Trophoblast cell (in vitro differentiated cells and primary cell): ENCODE data around the gene PEPD.

Experiments
- DNase-seq, 2 donors: peaks; one replicate each; pipeline ENCODE4 v3.0.0-alpha.2; 2016
- H2AFZ ChIP-seq: 2 replicates; pipeline ENCODE4 v1.6.1; 2013; ENCODE audit warnings: low read length, moderate library complexity, mild to moderate bottlenecking; ENCODE audit not compliant: insufficient read depth, poor library complexity
- H2AK5ac ChIP-seq: 2 replicates; pipeline ENCODE4 v1.6.1; 2013; ENCODE audit warnings: mild to moderate bottlenecking, low read length
- H2BK120ac ChIP-seq: 2 replicates; pipeline ENCODE4 v1.6.1; 2013; ENCODE audit warnings: low read length, mild to moderate bottlenecking, moderate library complexity; ENCODE audit not compliant: insufficient read depth, poor library complexity
- H2BK12ac ChIP-seq: 2 replicates; pipeline ENCODE4 v1.6.1; 2013; ENCODE audit warnings: mild to moderate bottlenecking, low read length, moderate library complexity
- H2BK5ac ChIP-seq: 2 replicates; pipeline ENCODE4 v1.6.1; 2013; ENCODE audit warnings: low read length, low read depth, moderate library complexity, mild to moderate bottlenecking; ENCODE audit not compliant: poor library complexity
- H3K14ac ChIP-seq: 2 replicates; pipeline ENCODE4 v1.6.1; 2013; ENCODE audit warnings: mild to moderate bottlenecking, low read length
- H3K18ac ChIP-seq: 2 replicates; pipeline ENCODE4 v1.6.1; 2013; ENCODE audit warnings: mild to moderate bottlenecking, low read length
- H3K23ac ChIP-seq: 2 replicates; pipeline ENCODE4 v1.6.1; 2013; ENCODE audit warnings: low read length
- H3K27ac ChIP-seq: 2 replicates; pipeline ENCODE4 v1.5.1; 2013; ENCODE audit warnings: low read depth, mild to moderate bottlenecking, inconsistent platforms, low read length, moderate library complexity
- H3K27me3 ChIP-seq: 2 replicates; pipeline ENCODE4 v1.6.1; 2013; ENCODE audit warnings: inconsistent platforms, mild to moderate bottlenecking, low read length, moderate library complexity; ENCODE audit not compliant: insufficient read depth
- H3K36me3 ChIP-seq, 2 experiments: 1 replicate in 1 of 2; 2 replicates in 1 of 2; pipeline ENCODE4 v1.6.1; 2013; ENCODE audit warnings: low read length in 2 of 2, mild to moderate bottlenecking in 2 of 2, moderate library complexity in 1 of 2; ENCODE audit not compliant: insufficient read depth in 2 of 2, control insufficient read depth in 1 of 2
- H3K4ac ChIP-seq: 2 replicates; pipeline ENCODE4 v1.6.1; 2013; ENCODE audit warnings: low read depth, mild to moderate bottlenecking, low read length, moderate library complexity
- H3K4me1 ChIP-seq, 2 experiments: 1 replicate in 1 of 2; 2 replicates in 1 of 2; pipeline ENCODE4 v1.6.1; 2013; ENCODE audit warnings: low read length in 2 of 2, mild to moderate bottlenecking in 2 of 2, moderate library complexity in 1 of 2; ENCODE audit not compliant: insufficient read depth in 2 of 2, control insufficient read depth in 1 of 2
- H3K4me2 ChIP-seq: 2 replicates; pipeline ENCODE4 v1.6.1; 2013; ENCODE audit warnings: inconsistent platforms, mild to moderate bottlenecking, low read length, moderate library complexity
- H3K4me3 ChIP-seq: 2 replicates; pipeline ENCODE4 v1.5.1; 2013; ENCODE audit warnings: mild to moderate bottlenecking, low read depth, low read length, inconsistent platforms
- H3K79me1 ChIP-seq: one replicate; pipeline ENCODE4 v1.6.1; 2013; ENCODE audit warnings: low read length
- H3K79me2 ChIP-seq: 2 replicates; pipeline ENCODE4 v1.6.1; 2013; ENCODE audit warnings: low read length, mild to moderate bottlenecking; ENCODE audit not compliant: control insufficient read depth, insufficient read depth, poor library complexity
- H3K9ac ChIP-seq: 2 replicates; pipeline ENCODE4 v1.6.1; 2013; ENCODE audit warnings: mild to moderate bottlenecking, low read length
- H3K9me3 ChIP-seq: 2 replicates; pipeline ENCODE4 v1.6.1; 2013; ENCODE audit warnings: low read depth, mild to moderate bottlenecking, control low read depth, inconsistent platforms, low read length; ENCODE audit not compliant: insufficient read depth
- H4K12ac ChIP-seq: 2 replicates; pipeline ENCODE4 v1.6.1; 2013; ENCODE audit warnings: low read depth, mild to moderate bottlenecking, low read length, moderate library complexity
- H4K8ac ChIP-seq: 2 replicates; pipeline ENCODE4 v1.6.1; 2013; ENCODE audit warnings: low read depth, mild to moderate bottlenecking, low read length, moderate library complexity
- H4K91ac ChIP-seq: one replicate; pipeline ENCODE4 v1.6.1; 2013; ENCODE audit warnings: low read depth, mild to moderate bottlenecking, low read length, moderate library complexity
- whole genome bisulfite sequencing: extraction: QIAGEN DNeasy Blood & Tissue Kit; methylation state at CpG from one replicate; pipeline ENCODE4 v1.1.7; 2013; ENCODE audit warnings: missing lambda C conversion rate; ENCODE audit not compliant: insufficient read length, insufficient coverage; ENCODE audit errors: extremely low coverage; 5-methylcytosine and 5-hydroxymethylcytosine counted together

PEPD gene

DNA sequence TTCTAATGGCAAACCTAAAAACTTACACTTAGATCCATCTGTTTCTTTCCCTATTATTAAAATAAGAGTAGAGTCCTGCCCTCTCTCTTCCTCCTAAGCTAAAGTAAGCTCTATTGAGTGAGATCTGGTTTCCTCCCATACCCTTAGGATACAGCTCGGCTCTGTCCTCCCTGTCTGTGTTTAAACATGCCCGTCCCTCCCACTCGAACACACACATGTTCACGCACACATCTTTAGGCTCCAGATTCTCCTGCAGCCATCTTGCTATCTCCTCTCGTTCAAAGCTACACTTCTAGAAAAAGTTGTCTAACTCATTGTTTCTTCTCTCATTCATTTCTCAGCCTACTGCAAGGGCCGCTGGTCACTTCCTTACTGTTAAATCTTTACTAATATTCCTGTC is 163.2 kb downstream of the PEPD start:
- WGBS = no CpG with 5 or more reads among the region's 6 CpGs
- no peak overlapping the region for H3K4ac ChIP-seq
- H4K12ac ChIP-seq = no peak overlapping the region
- no peaks in the 10 kb centered on the region for H3K79me2 ChIP-seq
- H3K79me1 ChIP-seq = no peaks in the 10 kb centered on the region
- DNase-seq = no peak
- peaks cover 2% of the 10 kb centered on the region for H3K9me3 ChIP-seq
- H4K8ac ChIP-seq = no peak overlapping the region
- H3K9ac ChIP-seq = no peak overlapping the region
- H2AFZ ChIP-seq = no peak overlapping the region
- H3K23ac ChIP-seq = no peak overlapping the region
- no peak overlapping the region for H4K91ac ChIP-seq
- no peaks in the 10 kb centered on the region for H3K27me3 ChIP-seq
- H3K4me2 ChIP-seq = no peak overlapping the region
- H2BK120ac ChIP-seq = no peak overlapping the region
- H3K4me1 ChIP-seq = no peaks in the 10 kb centered on the region
- H2AK5ac ChIP-seq = no peak overlapping the region
- no peaks in the 10 kb centered on the region for H3K36me3 ChIP-seq
- no peak overlapping the region for H3K14ac ChIP-seq
- H3K18ac ChIP-seq = no peak overlapping the region
- H3K27ac ChIP-seq = no peak overlapping the region
- no peak overlapping the region for H2BK5ac ChIP-seq
- H3K4me3 ChIP-seq = no peak overlapping the region
- no peak overlapping the region for H2BK12ac ChIP-seq

DNA sequence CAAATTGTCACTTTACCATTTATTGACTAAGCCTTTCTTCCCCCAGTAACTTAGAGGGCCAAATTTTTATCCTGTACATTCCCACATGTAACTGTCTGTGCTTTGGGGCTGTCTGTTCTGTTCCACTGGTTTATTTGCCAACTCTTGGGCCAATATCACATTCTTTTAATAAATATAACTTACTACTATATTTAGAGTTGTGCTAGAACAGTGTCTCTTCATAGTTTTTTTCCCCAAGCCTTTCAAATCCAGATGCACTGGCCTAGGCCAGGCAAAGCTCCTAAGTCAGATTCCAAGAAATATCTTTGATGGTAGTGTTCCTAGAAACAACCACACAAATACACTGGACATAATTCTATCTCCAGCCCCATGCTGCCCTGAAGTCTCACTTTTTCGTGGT is 164.0 kb downstream of the PEPD start:
- peaks cover 2% of the 10 kb centered on the region for H3K9me3 ChIP-seq
- no peak overlapping the region for H3K4ac ChIP-seq
- no peak for DNase-seq
- no peak overlapping the region for H4K91ac ChIP-seq
- H2AFZ ChIP-seq = no peak overlapping the region
- H4K8ac ChIP-seq = no peak overlapping the region
- no peak overlapping the region for H2BK12ac ChIP-seq
- H3K18ac ChIP-seq = no peak overlapping the region
- H3K23ac ChIP-seq = no peak overlapping the region
- H3K36me3 ChIP-seq = no peaks in the 10 kb centered on the region
- H3K79me1 ChIP-seq = no peaks in the 10 kb centered on the region
- H3K27ac ChIP-seq = no peak overlapping the region
- no peak overlapping the region for H2AK5ac ChIP-seq
- H3K14ac ChIP-seq = no peak overlapping the region
- no peak overlapping the region for H3K4me2 ChIP-seq
- no peak overlapping the region for H2BK120ac ChIP-seq
- WGBS = no CpG with 5 or more reads among the region's 1 CpG
- no peaks in the 10 kb centered on the region for H3K79me2 ChIP-seq
- no peak overlapping the region for H3K4me3 ChIP-seq
- H2BK5ac ChIP-seq = no peak overlapping the region
- no peak overlapping the region for H3K9ac ChIP-seq
- H3K27me3 ChIP-seq = no peaks in the 10 kb centered on the region
- H4K12ac ChIP-seq = no peak overlapping the region
- no peaks in the 10 kb centered on the region for H3K4me1 ChIP-seq

DNA sequence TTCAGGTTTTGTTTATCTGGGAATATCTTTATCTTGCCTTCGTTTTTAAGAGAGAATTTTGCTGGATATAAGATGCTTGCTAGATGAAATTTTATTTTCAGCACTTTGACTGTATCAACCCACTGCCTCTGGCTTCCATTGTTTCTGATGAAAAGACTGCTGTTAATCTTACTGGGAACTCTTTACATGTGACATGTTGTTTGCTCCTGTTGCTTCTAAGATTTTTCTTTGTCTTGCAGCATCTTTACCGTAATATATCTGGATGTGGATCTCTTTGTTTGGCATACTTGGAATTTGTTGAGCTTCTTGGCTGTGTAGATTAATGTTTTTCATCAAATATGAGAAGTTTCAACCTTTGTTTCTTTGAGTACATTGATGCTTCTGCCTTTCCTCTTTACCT is 166.1 kb downstream of the PEPD start:
- Histone ChIP-seq H3K9me3 (no peaks in the 10 kb centered on the region), H3K4ac (no peak overlapping the region), H3K4me3 (no peak overlapping the region), H2AK5ac (no peak overlapping the region), H3K4me1 (no peaks in the 10 kb centered on the region), H4K12ac (no peak overlapping the region), H3K4me2 (no peak overlapping the region), H2BK120ac (no peak overlapping the region), H2AFZ (no peak overlapping the region), H4K91ac (no peak overlapping the region), H3K79me1 (no peaks in the 10 kb centered on the region), H3K36me3 (no peaks in the 10 kb centered on the region), H2BK12ac (no peak overlapping the region), H3K27me3 (no peaks in the 10 kb centered on the region), H3K79me2 (no peaks in the 10 kb centered on the region), H4K8ac (no peak overlapping the region), H3K9ac (no peak overlapping the region), H3K27ac (no peak overlapping the region), H3K23ac (no peak overlapping the region), H3K14ac (no peak overlapping the region), H2BK5ac (no peak overlapping the region), H3K18ac (no peak overlapping the region)
- DNase-seq = no peak
- no CpG with 5 or more reads among the region's 2 CpGs for WGBS

DNA sequence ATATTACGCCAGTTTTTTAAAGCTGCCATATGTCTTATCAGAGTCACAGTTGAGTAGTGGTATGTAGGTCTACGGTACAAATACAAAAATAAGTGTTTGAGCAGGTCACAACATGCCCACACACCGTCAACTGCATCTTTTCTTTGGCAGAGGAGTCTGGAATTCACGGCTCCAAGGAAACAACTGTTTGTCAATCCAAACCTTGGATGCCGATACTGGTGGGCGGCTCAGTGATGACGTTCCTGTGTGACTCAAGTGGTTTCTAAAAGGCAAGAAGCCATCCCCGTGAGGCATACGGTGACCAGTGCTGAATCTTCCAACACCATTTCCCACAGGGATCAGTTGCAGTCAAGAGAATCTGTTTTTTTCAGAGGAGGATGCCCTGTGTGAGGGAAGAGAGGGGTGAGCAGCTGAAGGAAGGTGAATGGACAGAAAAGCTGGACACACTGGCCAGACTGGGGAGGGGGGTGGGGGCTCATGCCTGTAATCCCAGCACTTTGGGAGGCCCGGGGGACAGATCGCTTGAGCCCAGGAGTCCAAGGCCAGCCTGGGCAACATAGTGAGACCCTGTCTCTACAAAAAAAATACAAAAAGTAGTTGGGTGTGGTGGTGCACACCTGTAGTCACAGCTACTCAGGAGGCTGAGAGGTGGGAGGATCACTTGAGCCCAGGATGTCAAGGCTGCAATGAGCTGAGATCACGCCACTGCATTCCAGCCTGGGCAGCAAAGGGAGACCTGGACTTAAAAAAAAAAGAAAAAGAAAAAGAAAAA is 170.9 kb downstream of the PEPD start:
- no peak overlapping the region for H4K91ac ChIP-seq
- no peaks in the 10 kb centered on the region for H3K4me1 ChIP-seq
- WGBS = no CpG with 5 or more reads among the region's 12 CpGs
- H3K4me2 ChIP-seq = no peak overlapping the region
- no peaks in the 10 kb centered on the region for H3K27me3 ChIP-seq
- H3K14ac ChIP-seq = no peak overlapping the region
- H2AFZ ChIP-seq = no peak overlapping the region
- no peak overlapping the region for H3K23ac ChIP-seq
- H4K8ac ChIP-seq = no peak overlapping the region
- H2BK12ac ChIP-seq = no peak overlapping the region
- no peak overlapping the region for H3K4me3 ChIP-seq
- no peaks in the 10 kb centered on the region for H3K79me2 ChIP-seq
- H3K4ac ChIP-seq = no peak overlapping the region
- H2AK5ac ChIP-seq = no peak overlapping the region
- no peak overlapping the region for H4K12ac ChIP-seq
- no peak overlapping the region for H2BK120ac ChIP-seq
- no peak overlapping the region for H3K18ac ChIP-seq
- no peaks in the 10 kb centered on the region for H3K79me1 ChIP-seq
- DNase-seq = peak; percentile 95
- H2BK5ac ChIP-seq = no peak overlapping the region
- no peaks in the 10 kb centered on the region for H3K36me3 ChIP-seq
- H3K9ac ChIP-seq = no peak overlapping the region
- H3K9me3 ChIP-seq = no peaks in the 10 kb centered on the region
- no peak overlapping the region for H3K27ac ChIP-seq
